Measurements from ENCODE around the gene PHLPP1.

The PHLPP1 gene

GRCh38 chr18:62875323-62875722 is 160.0 kb downstream of the PHLPP1 start:
- Histone ChIP-seq H3K9me3 (ENCODE audit: insufficient read depth, low read depth, low read length) (no peaks in the 10 kb centered on the region), H3K4me1 (ENCODE audit: insufficient read depth, low read length) (peaks cover 49% of the 10 kb centered on the region), H3K36me3 (ENCODE audit: insufficient read depth, low read length) (0 out of 2 replicates have a peak, but pooled peaks cover 7% of the 10 kb centered on the region), H3K9ac (ENCODE audit: low read depth, low read length) (no peak overlapping the region), H3K27ac (ENCODE audit: low read depth, low read length) (no peak overlapping the region), H3K4me3 (ENCODE audit: low read length) (no peak overlapping the region), H3K27me3 (ENCODE audit: insufficient read depth, low read length) (no peaks in the 10 kb centered on the region)
- 100% methylated on average over 2 of the region's 3 CpGs for WGBS

GRCh38 chr18:62876111-62876510 is 160.8 kb downstream of the PHLPP1 start:
- H3K27me3 ChIP-seq (ENCODE audit: insufficient read depth, low read length), result no peaks in the 10 kb centered on the region
- H3K4me3 ChIP-seq (ENCODE audit: low read length), result no peak overlapping the region
- no peak overlapping the region for H3K9ac ChIP-seq (ENCODE audit: low read depth, low read length)
- H3K27ac ChIP-seq (ENCODE audit: low read depth, low read length), result peak overlapping the region; percentile 93
- H3K9me3 ChIP-seq (ENCODE audit: insufficient read depth, low read depth, low read length), result no peaks in the 10 kb centered on the region
- H3K4me1 ChIP-seq (ENCODE audit: insufficient read depth, low read length), result peaks cover 55% of the 10 kb centered on the region
- no peaks in the 10 kb centered on the region for H3K36me3 ChIP-seq (ENCODE audit: insufficient read depth, low read length)
- WGBS, result 82% methylated on average over 4 of the region's 4 CpGs

GRCh38 chr18:62876828-62877227 is 161.5 kb downstream of the PHLPP1 start:
- H3K36me3 ChIP-seq (ENCODE audit: insufficient read depth, low read length), result no peaks in the 10 kb centered on the region
- H3K9ac ChIP-seq (ENCODE audit: low read depth, low read length), result peak overlapping the region; percentile 54
- H3K4me1 ChIP-seq (ENCODE audit: insufficient read depth, low read length), result peaks cover 63% of the 10 kb centered on the region
- peak overlapping the region; percentile 93 for H3K27ac ChIP-seq (ENCODE audit: low read depth, low read length)
- H3K9me3 ChIP-seq (ENCODE audit: insufficient read depth, low read depth, low read length), result no peaks in the 10 kb centered on the region
- H3K4me3 ChIP-seq (ENCODE audit: low read length), result 0 out of 2 replicates have a peak overlapping the region, but pooled peaks have one; percentile 7
- H3K27me3 ChIP-seq (ENCODE audit: insufficient read depth, low read length), result no peaks in the 10 kb centered on the region
- 73% methylated on average over 3 of the region's 3 CpGs for WGBS

GRCh38 chr18:62877411-62878221 is 162.3 kb downstream of the PHLPP1 start:
- Histone ChIP-seq H3K9me3 (ENCODE audit: insufficient read depth, low read depth, low read length) (no peaks in the 10 kb centered on the region), H3K27me3 (ENCODE audit: insufficient read depth, low read length) (no peaks in the 10 kb centered on the region), H3K4me1 (ENCODE audit: insufficient read depth, low read length) (peaks cover 65% of the 10 kb centered on the region), H3K36me3 (ENCODE audit: insufficient read depth, low read length) (no peaks in the 10 kb centered on the region), H3K9ac (ENCODE audit: low read depth, low read length) (peak overlapping the region; percentile 54), H3K4me3 (ENCODE audit: low read length) (peak overlapping the region; percentile 7; the same call in 1 of the 2 replicates), H3K27ac (ENCODE audit: low read depth, low read length) (peak overlapping the region; percentile 93)
- WGBS, result 20% methylated on average over 6 of the region's 6 CpGs

GRCh38 chr18:62878305-62878704 is 163.0 kb downstream of the PHLPP1 start:
- WGBS, result 93% methylated on average over 2 of the region's 3 CpGs
- no peaks in the 10 kb centered on the region for H3K27me3 ChIP-seq (ENCODE audit: insufficient read depth, low read length)
- peaks cover 72% of the 10 kb centered on the region for H3K4me1 ChIP-seq (ENCODE audit: insufficient read depth, low read length)
- no peaks in the 10 kb centered on the region for H3K36me3 ChIP-seq (ENCODE audit: insufficient read depth, low read length)
- H3K4me3 ChIP-seq (ENCODE audit: low read length), result no peak overlapping the region
- H3K9ac ChIP-seq (ENCODE audit: low read depth, low read length), result no peak overlapping the region
- no peaks in the 10 kb centered on the region for H3K9me3 ChIP-seq (ENCODE audit: insufficient read depth, low read depth, low read length)
- peak overlapping the region; percentile 93 for H3K27ac ChIP-seq (ENCODE audit: low read depth, low read length)

- Histone ChIP-seq H3K27me3 (ENCODE audit: insufficient read depth, low read length) (no peaks in the 10 kb centered on the region), H3K4me1 (ENCODE audit: insufficient read depth, low read length) (peaks cover 81% of the 10 kb centered on the region), H3K9ac (ENCODE audit: low read depth, low read length) (no peak overlapping the region), H3K36me3 (ENCODE audit: insufficient read depth, low read length) (no peaks in the 10 kb centered on the region), H3K4me3 (ENCODE audit: low read length) (no peak overlapping the region), H3K9me3 (ENCODE audit: insufficient read depth, low read depth, low read length) (no peaks in the 10 kb centered on the region), H3K27ac (ENCODE audit: low read depth, low read length) (no peak overlapping the region)
- WGBS, result no CpG with 5 or more reads among the region's 1 CpG
Measured at GRCh38 chr18:62880034-62880433, 164.7 kb downstream of the PHLPP1 start.

- Histone ChIP-seq H3K9ac (ENCODE audit: low read depth, low read length) (no peak overlapping the region), H3K27me3 (ENCODE audit: insufficient read depth, low read length) (no peaks in the 10 kb centered on the region), H3K4me3 (ENCODE audit: low read length) (no peak overlapping the region), H3K27ac (ENCODE audit: low read depth, low read length) (no peak overlapping the region), H3K9me3 (ENCODE audit: insufficient read depth, low read depth, low read length) (no peaks in the 10 kb centered on the region), H3K4me1 (ENCODE audit: insufficient read depth, low read length) (peaks cover 75% of the 10 kb centered on the region), H3K36me3 (ENCODE audit: insufficient read depth, low read length) (0 out of 2 replicates have a peak, but pooled peaks cover 1% of the 10 kb centered on the region)
- WGBS, result 98% methylated on average over 4 of the region's 4 CpGs
Measured at GRCh38 chr18:62880673-62881364, 165.5 kb downstream of the PHLPP1 start.

- Histone ChIP-seq H3K9ac (ENCODE audit: low read depth, low read length) (no peak overlapping the region), H3K4me1 (ENCODE audit: insufficient read depth, low read length) (peaks cover 68% of the 10 kb centered on the region), H3K36me3 (ENCODE audit: insufficient read depth, low read length) (0 out of 2 replicates have a peak, but pooled peaks cover 2% of the 10 kb centered on the region), H3K27ac (ENCODE audit: low read depth, low read length) (no peak overlapping the region), H3K27me3 (ENCODE audit: insufficient read depth, low read length) (no peaks in the 10 kb centered on the region), H3K9me3 (ENCODE audit: insufficient read depth, low read depth, low read length) (no peaks in the 10 kb centered on the region), H3K4me3 (ENCODE audit: low read length) (no peak overlapping the region)
- WGBS, result 79% methylated on average over 4 of the region's 4 CpGs
Measured at GRCh38 chr18:62881509-62882016, 166.2 kb downstream of the PHLPP1 start.

- no peak overlapping the region for H3K4me3 ChIP-seq (ENCODE audit: low read length)
- no peak overlapping the region for H3K9ac ChIP-seq (ENCODE audit: low read depth, low read length)
- peaks cover 46% of the 10 kb centered on the region for H3K4me1 ChIP-seq (ENCODE audit: insufficient read depth, low read length)
- no peaks in the 10 kb centered on the region for H3K27me3 ChIP-seq (ENCODE audit: insufficient read depth, low read length)
- 0 out of 2 replicates have a peak, but pooled peaks cover 2% of the 10 kb centered on the region for H3K36me3 ChIP-seq (ENCODE audit: insufficient read depth, low read length)
- H3K9me3 ChIP-seq (ENCODE audit: insufficient read depth, low read depth, low read length), result no peaks in the 10 kb centered on the region
- WGBS, result 79% methylated on average over 6 of the region's 6 CpGs
- no peak overlapping the region for H3K27ac ChIP-seq (ENCODE audit: low read depth, low read length)
Measured at GRCh38 chr18:62883937-62884735, 168.8 kb downstream of the PHLPP1 start.

- Histone ChIP-seq H3K4me3 (ENCODE audit: low read length) (no peak overlapping the region), H3K36me3 (ENCODE audit: insufficient read depth, low read length) (0 out of 2 replicates have a peak, but pooled peaks cover 2% of the 10 kb centered on the region), H3K4me1 (ENCODE audit: insufficient read depth, low read length) (peaks cover 32% of the 10 kb centered on the region), H3K9ac (ENCODE audit: low read depth, low read length) (no peak overlapping the region), H3K9me3 (ENCODE audit: insufficient read depth, low read depth, low read length) (no peaks in the 10 kb centered on the region), H3K27ac (ENCODE audit: low read depth, low read length) (no peak overlapping the region), H3K27me3 (ENCODE audit: insufficient read depth, low read length) (no peaks in the 10 kb centered on the region)
- no CpG with 5 or more reads among the region's 3 CpGs for WGBS
Measured at GRCh38 chr18:62885804-62886203, 170.5 kb downstream of the PHLPP1 start.
